GM12875 (cell line): ENCODE measurements around the gene YIPF2.

ENCODE experiments used
- H3K4me3 ChIP-seq: one replicate; pipeline ENCODE4 v1.5.1; 2011; ENCODE audit warnings: low read depth, low read length, control low read depth
- CTCF ChIP-seq: IDR thresholded peaks from 2 replicates; pipeline ENCODE4 v1.5.1; 2011; ENCODE audit warnings: low read depth, mild to moderate bottlenecking, control low read depth, inconsistent platforms, low read length, moderate library complexity, borderline replicate concordance; ENCODE audit not compliant: insufficient read depth

Gene YIPF2

GRCh38 chr19:10921910-10922637 is 6.4 kb downstream of the YIPF2 start:
- TF ChIP-seq CTCF = no peak
- H3K4me3 ChIP-seq = no peak overlapping the region

- no peak overlapping the region for H3K4me3 ChIP-seq
- TF ChIP-seq CTCF = no peak
Observed at GRCh38 chr19:10921199-10921909, 7.1 kb downstream of the YIPF2 start.

- no peak overlapping the region for H3K4me3 ChIP-seq
- TF ChIP-seq CTCF = no peak
Observed at GRCh38 chr19:10920781-10921180, 7.7 kb downstream of the YIPF2 start.

- TF ChIP-seq CTCF = no peak
- no peak overlapping the region for H3K4me3 ChIP-seq
Observed at GRCh38 chr19:10920288-10920655, 8.2 kb downstream of the YIPF2 start.

- TF ChIP-seq CTCF = no peak
- no peak overlapping the region for H3K4me3 ChIP-seq
Observed at GRCh38 chr19:10919352-10920287, 8.8 kb downstream of the YIPF2 start.

- H3K4me3 ChIP-seq = no peak overlapping the region
- no peak for TF ChIP-seq CTCF
Observed at GRCh38 chr19:10918359-10918758, 10.1 kb downstream of the YIPF2 start.

GRCh38 chr19:10916602-10917001 is 11.8 kb downstream of the YIPF2 start:
- no peak for TF ChIP-seq CTCF
- H3K4me3 ChIP-seq = no peak overlapping the region
